IPS-11a (cell line): ENCODE data around the gene SLC35E2B.
"Not testable (repeated sequence)": the region's sequence is repeated elsewhere in the genome, so short reads cannot be mapped to it uniquely, and the experiment has no call there.

ENCODE experiments used
- H3K4me3 ChIP-seq: one replicate; pipeline ENCODE4 v1.5.1; 2013; ENCODE audit warnings: low read depth, low read length, control low read depth

SLC35E2B gene

DNA sequence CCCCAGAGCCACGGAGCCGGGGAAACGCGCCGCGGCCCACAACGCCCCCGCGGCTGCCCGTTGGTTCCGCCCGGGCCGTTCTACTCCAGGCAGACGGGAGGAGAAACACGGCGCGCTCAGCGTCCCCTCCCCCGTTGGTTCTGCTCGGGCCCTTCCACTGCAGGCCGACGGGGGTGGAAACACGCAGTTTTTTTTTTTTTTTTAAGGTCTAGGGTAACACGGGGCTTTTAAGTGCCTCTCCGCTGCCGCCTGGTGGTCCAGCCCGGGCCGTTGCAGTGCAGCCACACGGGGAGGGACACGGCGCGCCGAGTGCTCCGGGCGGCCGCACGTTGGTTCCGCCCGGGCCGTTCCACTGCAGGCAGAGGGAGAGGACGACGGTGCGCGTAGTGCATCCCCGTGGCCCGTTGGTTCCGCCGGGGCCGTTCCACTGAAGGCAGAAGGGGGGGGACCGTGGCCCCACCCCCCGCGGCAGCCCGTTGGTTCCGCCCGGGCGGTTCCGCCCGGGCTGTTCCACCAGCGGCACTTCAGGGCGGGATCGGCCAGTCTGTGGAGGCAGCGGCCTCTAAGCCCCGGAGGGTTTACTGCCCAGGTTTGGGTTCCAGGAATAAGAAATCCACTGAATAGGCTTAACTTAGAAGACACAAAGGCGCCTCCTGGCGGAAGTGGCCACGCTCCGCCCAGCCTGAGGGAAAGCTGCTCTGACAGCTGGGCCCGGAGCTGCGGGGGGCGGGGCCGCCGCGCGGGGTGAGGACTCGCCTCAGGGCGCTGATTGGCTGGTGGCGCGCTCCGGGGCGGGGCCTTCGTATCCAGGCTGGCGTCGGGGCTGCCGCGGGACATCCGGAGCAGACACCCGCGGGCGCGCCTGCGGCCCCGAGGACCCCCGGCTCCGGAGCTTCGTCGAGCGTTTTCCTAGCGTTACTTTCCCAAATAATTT, at the start of gene SLC35E2B:
SLC35E2B (minus strand) TSS at position 82 of the 934 bp plus-strand sequence. CDS start 16,096 bp downstream, outside the sequence.
- H3K4me3 ChIP-seq: peak within 1 kb of the TSS; percentile 63

GRCh38 chr1:1741013-1741412, 48.4 kb upstream of the SLC35E2B start:
- not testable (repeated sequence) for H3K4me3 ChIP-seq

DNA sequence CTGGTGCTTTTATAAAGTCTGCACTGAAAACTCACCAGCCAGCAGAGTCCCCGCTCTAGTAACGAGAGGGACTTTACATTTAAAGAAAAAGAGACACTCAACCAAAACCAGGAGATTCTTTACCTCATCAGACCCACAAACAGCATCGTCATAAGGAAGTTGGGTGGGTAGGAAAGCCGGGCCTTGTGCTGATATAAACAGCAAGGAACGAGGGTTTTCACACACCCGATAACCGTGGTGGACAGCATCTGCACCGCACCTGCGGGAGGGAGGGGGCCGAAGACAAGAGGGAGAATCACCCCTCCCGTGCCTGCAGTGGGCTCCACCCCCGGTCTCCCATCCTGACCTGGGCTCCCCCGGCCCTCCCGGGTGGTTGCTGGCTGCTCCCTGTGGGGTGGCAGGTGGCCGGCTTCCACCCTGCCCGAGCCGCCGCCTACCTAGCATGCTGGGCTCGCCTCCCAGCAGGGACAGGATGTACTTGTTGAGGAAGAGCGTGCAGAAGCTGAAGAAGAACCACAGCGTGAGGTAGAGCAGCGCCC, 46.3 kb upstream of the SLC35E2B start:
- H3K4me3 ChIP-seq: not testable (repeated sequence)

GRCh38 chr1:1737675-1738590, 45.3 kb upstream of the SLC35E2B start:
- not testable (repeated sequence) for H3K4me3 ChIP-seq

DNA sequence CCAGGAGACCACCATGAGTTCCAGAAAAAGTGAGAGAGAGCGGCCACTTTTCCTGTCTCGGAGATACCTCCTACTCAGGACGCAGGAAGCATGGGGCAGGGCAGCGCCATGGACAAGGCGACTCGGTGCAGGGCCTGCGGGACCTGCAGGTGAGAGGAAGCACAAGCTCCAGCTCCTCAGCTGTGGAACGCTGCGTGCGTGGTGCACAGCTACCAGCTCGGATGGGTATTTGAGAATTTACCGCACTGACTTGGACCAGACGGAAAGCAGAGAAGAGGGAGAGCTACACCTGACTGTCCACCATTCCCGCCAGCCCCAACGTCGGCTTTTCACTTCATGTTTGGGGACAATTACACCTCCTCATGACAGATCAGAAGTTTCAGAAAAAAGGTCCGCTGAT, 39.8 kb upstream of the SLC35E2B start:
- no peak overlapping the region for H3K4me3 ChIP-seq

DNA sequence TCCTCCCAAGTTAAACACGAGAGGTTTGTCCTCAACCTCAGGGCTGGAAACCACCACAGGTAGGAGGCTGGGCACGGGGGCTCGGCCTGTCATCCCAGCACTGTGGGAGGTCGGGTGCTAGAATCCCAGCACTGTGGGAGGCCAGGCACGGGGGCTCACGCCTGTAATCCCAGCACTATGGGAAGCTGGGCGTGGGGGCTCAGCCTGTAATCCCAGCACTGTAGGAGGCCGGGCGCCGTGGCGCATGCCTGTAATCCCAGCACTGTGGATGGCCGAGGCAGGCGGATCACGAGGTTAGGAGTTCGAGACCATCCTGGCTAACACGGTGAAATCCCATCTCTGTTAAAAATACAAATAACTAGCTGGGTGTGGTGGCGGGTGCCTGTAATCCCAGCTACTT, 38.3 kb upstream of the SLC35E2B start:
- no peak overlapping the region for H3K4me3 ChIP-seq

DNA sequence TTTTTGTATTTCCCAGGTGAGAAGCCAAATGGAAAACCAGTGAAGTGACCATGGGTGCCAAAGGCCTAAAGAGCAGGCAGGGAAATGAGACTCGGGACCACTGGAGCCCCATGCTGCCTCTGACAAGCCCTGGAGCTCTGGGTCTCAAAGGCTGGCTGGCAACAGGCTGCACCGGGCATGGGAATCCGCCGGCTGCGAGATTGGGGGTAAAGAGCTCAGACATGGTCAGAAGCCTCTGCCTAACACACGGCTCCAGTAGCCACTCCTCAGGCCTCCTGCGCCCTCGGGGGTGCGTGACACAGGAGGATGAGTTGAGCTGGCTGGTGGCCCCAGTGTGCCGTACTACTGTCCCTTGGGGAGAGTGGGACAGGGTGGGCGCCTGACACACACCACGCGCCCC, 37.6 kb upstream of the SLC35E2B start:
- not testable (repeated sequence) for H3K4me3 ChIP-seq

GRCh38 chr1:1729116-1729816, 36.7 kb upstream of the SLC35E2B start:
- not testable (repeated sequence) for H3K4me3 ChIP-seq

DNA sequence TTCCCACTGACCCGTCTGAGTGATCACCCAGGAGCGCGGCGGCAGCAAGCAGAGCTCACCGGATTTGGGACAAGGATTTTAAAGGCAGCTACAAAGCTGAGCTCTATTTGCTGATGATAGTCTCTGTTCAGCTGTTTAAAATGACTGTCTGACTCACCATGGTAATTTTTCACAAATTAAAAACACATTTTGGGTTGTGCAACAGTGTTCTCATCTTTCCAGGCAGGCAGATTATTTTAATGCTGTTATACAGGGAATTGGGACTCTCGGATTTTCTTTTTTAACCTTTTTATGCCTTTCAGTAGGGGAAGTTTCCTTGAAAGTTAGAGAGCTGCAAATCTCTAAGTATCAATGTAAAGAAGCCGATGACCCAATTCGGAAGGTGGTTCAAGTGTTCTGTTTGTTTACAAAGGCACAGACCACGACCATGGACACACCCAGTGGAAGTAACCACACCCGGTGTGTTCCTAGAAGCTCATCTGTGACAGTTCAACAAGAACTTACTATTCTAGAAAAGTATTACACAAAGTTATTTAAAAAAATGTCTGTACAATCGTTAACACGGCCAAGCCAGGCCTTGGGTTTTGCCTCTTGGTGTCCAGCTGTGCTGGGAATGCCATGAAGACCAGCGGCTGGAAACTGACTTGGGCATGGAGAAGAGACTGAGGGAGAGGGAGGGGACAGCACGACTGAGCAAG, 35.9 kb upstream of the SLC35E2B start:
- not testable (repeated sequence) for H3K4me3 ChIP-seq

GRCh38 chr1:1727131-1727651, 34.6 kb upstream of the SLC35E2B start:
- H3K4me3 ChIP-seq: not testable (repeated sequence)

GRCh38 chr1:1726088-1726487, 33.5 kb upstream of the SLC35E2B start:
- not testable (repeated sequence) for H3K4me3 ChIP-seq

GRCh38 chr1:1724035-1724864, 31.7 kb upstream of the SLC35E2B start, which contains the start of gene CDK11A:
Gene CDK11A, minus strand, starts transcription at chr1:1724357. Its CDS starts 1,539 bp downstream, at chr1:1722818.
- H3K4me3 ChIP-seq: peak within 1 kb of the TSS; percentile 60

- no peak overlapping the region for H3K4me3 ChIP-seq
These were observed 28.6 kb upstream of the SLC35E2B start for GRCh38 chr1:1721201-1721600.

GRCh38 chr1:1715109-1715883, 22.7 kb upstream of the SLC35E2B start:
- H3K4me3 ChIP-seq: not testable (repeated sequence)

GRCh38 chr1:1707897-1708296, 15.3 kb upstream of the SLC35E2B start:
- H3K4me3 ChIP-seq: not testable (repeated sequence)

DNA sequence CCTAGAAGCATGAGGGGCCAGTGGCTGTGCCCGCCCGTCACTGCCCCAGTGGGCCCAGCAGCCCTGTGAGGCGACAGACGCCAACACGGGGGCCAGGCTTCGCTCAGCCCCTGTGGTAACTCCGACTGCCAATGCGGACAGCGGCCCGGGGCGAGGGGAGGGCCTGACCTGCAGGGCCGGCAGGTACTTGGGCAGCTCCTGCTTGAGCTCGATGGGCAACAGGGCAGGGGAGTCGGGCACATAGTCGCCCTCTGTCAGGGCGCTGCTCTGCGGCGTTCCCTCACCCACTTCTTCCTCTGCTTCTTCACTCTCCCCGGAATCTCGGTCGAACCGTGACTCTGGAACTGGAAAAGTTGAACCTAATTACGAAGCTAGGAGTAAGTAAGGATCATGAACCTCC, 14.6 kb upstream of the SLC35E2B start:
- H3K4me3 ChIP-seq: not testable (repeated sequence)

DNA sequence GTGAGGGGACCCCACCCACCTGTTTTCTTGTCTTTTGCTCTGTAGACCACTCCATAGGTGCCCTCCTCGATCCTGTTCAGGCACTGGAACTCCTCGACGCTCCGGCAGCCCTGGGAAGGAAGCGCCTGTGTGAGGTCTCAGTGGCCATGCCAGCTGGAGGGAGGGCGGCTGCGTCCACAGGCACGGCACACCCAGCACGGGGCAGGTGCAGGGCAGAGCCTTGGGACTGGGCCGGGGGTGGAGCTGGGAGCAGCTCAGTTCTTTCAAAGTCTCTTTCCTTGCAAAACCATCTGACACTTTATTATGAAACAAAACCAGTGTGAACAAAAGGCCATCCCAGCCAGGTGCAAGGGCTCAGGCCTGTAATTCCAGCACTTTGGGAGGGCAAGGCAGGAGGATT, 13.0 kb upstream of the SLC35E2B start:
- H3K4me3 ChIP-seq: not testable (repeated sequence)

- not testable (repeated sequence) for H3K4me3 ChIP-seq
These were observed 11.8 kb upstream of the SLC35E2B start for GRCh38 chr1:1704284-1704957.
